ENCODE results near the gene FARP2.

GRCh38 chr2:241321886-241322285 lies 34.2 kb upstream of the FARP2 start:
- TF ChIP-seq EZH2phosphoT487 (IDR thresholded peaks at IDR 0.05; ENCODE audit: low read depth): no peak
- TF ChIP-seq, protein P1, sequence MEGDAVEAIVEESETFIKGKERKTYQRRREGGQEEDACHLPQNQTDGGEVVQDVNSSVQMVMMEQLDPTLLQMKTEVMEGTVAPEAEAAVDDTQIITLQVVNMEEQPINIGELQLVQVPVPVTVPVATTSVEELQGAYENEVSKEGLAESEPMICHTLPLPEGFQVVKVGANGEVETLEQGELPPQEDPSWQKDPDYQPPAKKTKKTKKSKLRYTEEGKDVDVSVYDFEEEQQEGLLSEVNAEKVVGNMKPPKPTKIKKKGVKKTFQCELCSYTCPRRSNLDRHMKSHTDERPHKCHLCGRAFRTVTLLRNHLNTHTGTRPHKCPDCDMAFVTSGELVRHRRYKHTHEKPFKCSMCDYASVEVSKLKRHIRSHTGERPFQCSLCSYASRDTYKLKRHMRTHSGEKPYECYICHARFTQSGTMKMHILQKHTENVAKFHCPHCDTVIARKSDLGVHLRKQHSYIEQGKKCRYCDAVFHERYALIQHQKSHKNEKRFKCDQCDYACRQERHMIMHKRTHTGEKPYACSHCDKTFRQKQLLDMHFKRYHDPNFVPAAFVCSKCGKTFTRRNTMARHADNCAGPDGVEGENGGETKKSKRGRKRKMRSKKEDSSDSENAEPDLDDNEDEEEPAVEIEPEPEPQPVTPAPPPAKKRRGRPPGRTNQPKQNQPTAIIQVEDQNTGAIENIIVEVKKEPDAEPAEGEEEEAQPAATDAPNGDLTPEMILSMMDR (IDR thresholded peaks at IDR 0.05; ENCODE audit: low read depth, low read length): no peak
